LNCaP clone FGC (cell line): ENCODE data around the gene TAP2.

Source experiments
- DNase-seq: peaks from one replicate; pipeline ENCODE4 v3.0.0-alpha.2; 2011; ENCODE audit warnings: low read depth
- H3K4me3 ChIP-seq: 2 replicates; pipeline ENCODE4 v1.5.1; 2011; ENCODE audit warnings: mild to moderate bottlenecking, low read depth, low read length, control low read depth
- TF ChIP-seq, protein P1 (sequence below): IDR thresholded peaks from 2 replicates; pipeline ENCODE4 v1.5.1; 2012; ENCODE audit warnings: mild to moderate bottlenecking; ENCODE audit not compliant: control insufficient read depth, insufficient read depth; ENCODE audit errors: extremely low read depth

TAP2 gene

DNA sequence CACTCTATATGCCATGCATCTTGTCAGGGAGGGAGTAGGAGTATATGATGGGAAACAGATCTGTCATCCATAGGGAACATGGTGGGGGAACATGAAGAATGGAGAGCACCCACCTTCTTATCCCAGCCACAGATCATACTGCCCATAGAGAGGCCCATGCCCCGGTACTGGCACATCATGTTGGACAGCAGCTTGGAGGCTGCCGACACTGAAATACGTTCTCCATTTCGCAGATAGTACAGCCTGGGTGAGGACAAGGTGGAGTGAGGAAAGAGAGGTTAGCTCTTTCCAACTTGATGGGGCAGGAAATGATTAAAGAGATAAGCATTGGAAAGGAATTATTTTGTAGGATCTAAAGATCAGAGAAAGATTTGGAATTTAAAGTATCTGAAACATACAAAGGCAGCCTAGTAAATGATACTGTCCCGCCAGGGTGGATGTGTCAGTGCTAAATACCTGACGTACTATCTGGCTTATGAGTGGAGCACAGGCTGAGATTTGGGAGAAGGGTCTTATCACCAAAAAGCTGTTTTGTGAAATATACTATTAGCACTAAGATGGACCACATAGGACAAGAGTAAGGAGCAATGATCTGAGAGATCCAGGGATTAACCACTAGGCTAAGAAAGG, 3.6 kb upstream of the TAP2 start:
- TF ChIP-seq, protein P1, sequence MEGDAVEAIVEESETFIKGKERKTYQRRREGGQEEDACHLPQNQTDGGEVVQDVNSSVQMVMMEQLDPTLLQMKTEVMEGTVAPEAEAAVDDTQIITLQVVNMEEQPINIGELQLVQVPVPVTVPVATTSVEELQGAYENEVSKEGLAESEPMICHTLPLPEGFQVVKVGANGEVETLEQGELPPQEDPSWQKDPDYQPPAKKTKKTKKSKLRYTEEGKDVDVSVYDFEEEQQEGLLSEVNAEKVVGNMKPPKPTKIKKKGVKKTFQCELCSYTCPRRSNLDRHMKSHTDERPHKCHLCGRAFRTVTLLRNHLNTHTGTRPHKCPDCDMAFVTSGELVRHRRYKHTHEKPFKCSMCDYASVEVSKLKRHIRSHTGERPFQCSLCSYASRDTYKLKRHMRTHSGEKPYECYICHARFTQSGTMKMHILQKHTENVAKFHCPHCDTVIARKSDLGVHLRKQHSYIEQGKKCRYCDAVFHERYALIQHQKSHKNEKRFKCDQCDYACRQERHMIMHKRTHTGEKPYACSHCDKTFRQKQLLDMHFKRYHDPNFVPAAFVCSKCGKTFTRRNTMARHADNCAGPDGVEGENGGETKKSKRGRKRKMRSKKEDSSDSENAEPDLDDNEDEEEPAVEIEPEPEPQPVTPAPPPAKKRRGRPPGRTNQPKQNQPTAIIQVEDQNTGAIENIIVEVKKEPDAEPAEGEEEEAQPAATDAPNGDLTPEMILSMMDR: no peak
- H3K4me3 ChIP-seq: no peak overlapping the region
- DNase-seq: no peak

GRCh38 chr6:32840604-32841246, 2.2 kb upstream of the TAP2 start:
- TF ChIP-seq, protein P1: no peak
- no peak for DNase-seq
- H3K4me3 ChIP-seq: no peak overlapping the region

GRCh38 chr6:32839356-32839755, 817 bp upstream of the TAP2 start:
- no peak for DNase-seq
- TF ChIP-seq, protein P1: no peak
- H3K4me3 ChIP-seq: no peak overlapping the region

- DNase-seq: no peak
- H3K4me3 ChIP-seq: peak overlapping the region; percentile 72
- TF ChIP-seq, protein P1: no peak
These were observed 857 bp downstream of the TAP2 start for GRCh38 chr6:32837651-32838113.

DNA sequence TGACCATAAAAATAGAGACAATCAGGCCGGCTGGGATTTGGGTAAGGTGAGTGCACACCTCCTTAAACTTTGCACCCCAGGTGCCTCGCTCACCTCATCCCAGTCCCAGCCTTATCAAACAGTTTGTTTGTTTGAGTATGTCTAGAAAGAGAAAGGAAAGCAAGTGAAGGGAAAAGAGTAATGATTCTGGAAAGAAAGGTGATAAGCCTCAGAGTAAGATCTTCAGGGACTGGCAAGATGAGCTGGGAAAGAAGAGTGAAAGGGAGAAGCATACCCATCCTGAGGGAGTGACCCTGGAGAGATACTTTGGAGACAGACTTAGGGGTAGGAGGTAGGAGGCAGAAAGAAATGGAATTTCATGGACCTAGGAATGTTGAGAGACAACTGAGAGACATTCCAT, 1.7 kb downstream of the TAP2 start:
- TF ChIP-seq, protein P1: no peak
- DNase-seq: no peak
- no peak overlapping the region for H3K4me3 ChIP-seq

- TF ChIP-seq, protein P1: no peak
These were observed 3.2 kb downstream of the TAP2 start for GRCh38 chr6:32835167-32835893.

GRCh38 chr6:32833664-32834063, 4.9 kb downstream of the TAP2 start:
- TF ChIP-seq, protein P1: no peak
- no peak overlapping the region for H3K4me3 ChIP-seq
- no peak for DNase-seq

More at GRCh38 chr6:32835167-32835893, 3.2 kb downstream of the TAP2 start:
- DNase-seq: no peak
- no peak overlapping the region for H3K4me3 ChIP-seq
